Activated CD4-positive, alpha-beta T cell treated with anti-CD3 and anti-CD28 coated beads, Interleukin-10, Interleukin-2, amounts not matched to agents 100 ng/mL and 50 ng/mL, durations not matched to agents 16 hours and 8 hours (primary cell): ENCODE results near the gene FBXW4.
"Not testable (repeated sequence)": the region's sequence is repeated elsewhere in the genome, so short reads cannot be mapped to it uniquely, and the experiment has no call there.

Experiments
- DNase-seq: peaks from one replicate; pipeline ENCODE4 v3.0.0-alpha.2; 2020

Gene FBXW4

GRCh38 chr10:101651336-101651735 is 43.6 kb downstream of the FBXW4 start:
- DNase-seq: no peak

- DNase-seq: no peak
Measured at GRCh38 chr10:101650863-101651262, 44.1 kb downstream of the FBXW4 start.

GRCh38 chr10:101649525-101650085 is 45.4 kb downstream of the FBXW4 start:
- DNase-seq: no peak

- DNase-seq: no peak
Measured at GRCh38 chr10:101647255-101647654, 47.7 kb downstream of the FBXW4 start.

GRCh38 chr10:101646364-101646763 is 48.6 kb downstream of the FBXW4 start:
- DNase-seq: no peak

GRCh38 chr10:101645659-101646058 is 49.3 kb downstream of the FBXW4 start:
- no peak for DNase-seq

- no peak for DNase-seq
Measured at GRCh38 chr10:101644002-101644401, 51.0 kb downstream of the FBXW4 start.

GRCh38 chr10:101643546-101643945 is 51.4 kb downstream of the FBXW4 start:
- no peak for DNase-seq

GRCh38 chr10:101639141-101639900 is 55.6 kb downstream of the FBXW4 start:
- DNase-seq: no peak

GRCh38 chr10:101633510-101633909 is 61.5 kb downstream of the FBXW4 start:
- not testable (repeated sequence) for DNase-seq

- no peak for DNase-seq
Measured at GRCh38 chr10:101631821-101632475, 63.0 kb downstream of the FBXW4 start.

- DNase-seq: no peak
Measured at GRCh38 chr10:101630633-101630920, 64.4 kb downstream of the FBXW4 start.

GRCh38 chr10:101629837-101630632 is 64.9 kb downstream of the FBXW4 start:
- DNase-seq: no peak

GRCh38 chr10:101625821-101626412 is 69.1 kb downstream of the FBXW4 start:
- DNase-seq: no peak

GRCh38 chr10:101624526-101625102 is 70.4 kb downstream of the FBXW4 start:
- DNase-seq: no peak

- DNase-seq: no peak
Measured at GRCh38 chr10:101623528-101623927, 71.4 kb downstream of the FBXW4 start.

GRCh38 chr10:101619983-101620382 is 75.0 kb downstream of the FBXW4 start:
- no peak for DNase-seq

- DNase-seq: no peak
Measured at GRCh38 chr10:101618871-101619270, 76.1 kb downstream of the FBXW4 start.

GRCh38 chr10:101617824-101618568 is 77.0 kb downstream of the FBXW4 start:
- no peak for DNase-seq

- no peak for DNase-seq
Measured at GRCh38 chr10:101617102-101617823, 77.7 kb downstream of the FBXW4 start.

GRCh38 chr10:101616415-101617101 is 78.4 kb downstream of the FBXW4 start:
- DNase-seq: no peak
